CD4-positive, alpha-beta T cell treated with Interleukin-2 at 100 ng/mL for 4 hours (primary cell): ENCODE measurements around the gene FBXO27.
"Not testable (repeated sequence)": the region's sequence is repeated elsewhere in the genome, so short reads cannot be mapped to it uniquely, and the experiment has no call there.

Experiments
- DNase-seq: peaks from one replicate; pipeline ENCODE4 v3.0.0-alpha.2; 2020; ENCODE audit warnings: low spot score

FBXO27 gene

DNA sequence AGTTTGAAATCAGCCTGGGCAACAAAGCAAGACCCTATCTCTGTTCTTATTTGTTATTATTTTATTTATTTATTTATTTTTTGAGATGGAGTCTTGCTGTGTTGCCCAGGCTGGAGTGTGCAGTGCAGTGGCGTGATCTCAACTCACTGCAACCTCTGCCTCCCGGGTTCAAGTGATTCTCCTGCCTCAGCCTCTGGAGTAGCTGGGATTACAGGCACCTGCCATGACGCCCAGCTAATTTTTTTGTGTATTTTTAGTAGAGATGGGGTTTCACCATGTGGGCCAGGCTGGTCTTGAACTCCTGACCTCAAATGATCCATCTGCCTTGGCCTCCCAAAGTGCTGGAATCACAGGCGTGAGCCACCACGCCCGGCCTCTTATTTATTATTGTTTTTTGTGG is 44.6 kb downstream of the FBXO27 start:
- not testable (repeated sequence) for DNase-seq

DNA sequence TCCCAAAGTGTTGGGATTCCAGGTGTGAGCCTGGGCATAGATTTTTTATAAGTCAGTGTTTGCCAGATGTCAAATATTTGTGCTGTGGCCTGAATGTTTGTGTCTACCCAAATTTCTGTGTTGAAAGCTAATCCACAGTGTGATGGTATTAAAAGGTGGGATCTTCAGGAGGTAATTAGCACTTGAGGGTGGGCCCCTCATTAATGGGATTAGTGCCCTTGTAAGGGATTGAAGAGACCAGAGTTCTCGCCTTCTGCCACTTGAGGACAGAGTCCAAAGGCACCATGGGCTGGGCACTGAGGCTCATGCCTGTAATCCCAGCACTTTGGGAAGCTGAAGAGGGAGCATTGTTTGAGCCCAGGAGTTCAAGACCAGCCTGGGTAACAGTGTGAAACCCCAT is 47.1 kb downstream of the FBXO27 start:
- no peak for DNase-seq

DNA sequence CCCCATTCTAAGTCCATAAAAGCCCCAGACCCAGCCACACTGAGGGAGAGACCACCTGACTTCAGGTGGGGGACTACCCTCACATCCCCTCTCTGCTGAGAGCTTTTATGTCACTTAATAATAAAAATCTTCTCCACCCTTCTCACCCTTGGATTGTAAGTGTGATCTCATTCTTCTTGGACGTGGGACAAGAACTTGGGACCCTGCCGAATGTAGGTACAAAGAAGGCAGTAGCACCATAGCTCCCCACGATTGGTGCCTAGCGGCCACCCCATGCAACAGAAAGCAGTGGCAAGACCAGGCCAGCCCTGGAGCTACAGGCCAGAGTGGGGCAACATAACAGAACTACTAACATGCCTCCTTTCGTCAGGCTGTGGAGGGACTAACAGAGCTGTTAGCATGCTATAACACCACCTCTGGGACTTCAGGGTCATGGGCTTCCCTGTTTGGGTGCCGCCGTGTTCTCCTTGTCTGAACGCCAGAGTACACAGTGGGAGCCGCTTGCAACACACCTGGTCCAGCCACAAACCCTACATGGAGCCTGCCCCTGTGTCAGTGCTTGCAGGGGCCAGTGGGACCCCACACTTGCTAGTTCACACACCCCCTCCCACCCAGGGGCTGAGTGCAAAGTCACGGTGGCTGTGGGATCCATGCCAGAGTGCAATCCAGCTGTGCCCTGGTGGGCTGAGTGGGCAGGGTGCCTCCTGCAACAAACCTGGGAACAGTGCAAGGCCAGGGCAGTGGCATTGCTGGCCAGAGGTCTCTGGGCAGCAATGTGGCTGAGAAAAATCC is 51.6 kb downstream of the FBXO27 start:
- no peak for DNase-seq

DNA sequence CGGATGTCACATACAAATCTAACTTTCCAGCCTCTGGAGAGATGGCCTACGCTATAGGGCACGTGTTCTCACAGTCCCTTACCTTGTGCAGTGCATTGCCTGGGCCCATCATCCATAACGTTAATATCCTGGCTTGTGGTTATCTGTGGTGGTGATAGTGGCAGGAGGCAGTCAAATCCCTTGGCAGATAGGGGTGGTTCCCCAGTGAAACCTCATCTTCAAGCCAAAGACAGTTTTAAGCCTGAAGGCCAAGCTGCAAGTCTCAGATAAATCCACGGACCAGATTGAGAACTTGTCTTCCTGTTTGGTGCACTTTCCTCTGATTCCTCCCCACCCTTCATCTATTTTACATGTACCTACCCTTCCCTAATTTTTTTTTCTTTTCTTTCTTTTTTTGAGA is 52.5 kb downstream of the FBXO27 start:
- no peak for DNase-seq

DNA sequence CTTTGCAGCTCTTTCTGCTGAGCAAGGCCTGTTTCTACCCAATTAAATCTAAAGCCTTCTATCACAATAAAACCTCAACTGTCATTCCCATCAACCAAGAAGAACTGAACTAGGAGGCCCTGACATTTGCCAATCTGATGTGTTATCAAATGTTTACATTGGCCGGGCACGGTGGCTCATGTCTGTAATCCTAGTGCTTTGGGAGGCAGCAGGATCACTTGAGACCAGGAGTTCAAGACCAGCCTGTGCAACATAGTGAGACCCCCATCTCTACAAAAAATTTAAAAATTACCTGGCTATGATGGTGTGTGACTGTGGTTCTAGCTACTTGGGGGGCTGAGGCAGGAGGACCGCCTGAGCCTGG is 54.0 kb downstream of the FBXO27 start:
- no peak for DNase-seq

DNA sequence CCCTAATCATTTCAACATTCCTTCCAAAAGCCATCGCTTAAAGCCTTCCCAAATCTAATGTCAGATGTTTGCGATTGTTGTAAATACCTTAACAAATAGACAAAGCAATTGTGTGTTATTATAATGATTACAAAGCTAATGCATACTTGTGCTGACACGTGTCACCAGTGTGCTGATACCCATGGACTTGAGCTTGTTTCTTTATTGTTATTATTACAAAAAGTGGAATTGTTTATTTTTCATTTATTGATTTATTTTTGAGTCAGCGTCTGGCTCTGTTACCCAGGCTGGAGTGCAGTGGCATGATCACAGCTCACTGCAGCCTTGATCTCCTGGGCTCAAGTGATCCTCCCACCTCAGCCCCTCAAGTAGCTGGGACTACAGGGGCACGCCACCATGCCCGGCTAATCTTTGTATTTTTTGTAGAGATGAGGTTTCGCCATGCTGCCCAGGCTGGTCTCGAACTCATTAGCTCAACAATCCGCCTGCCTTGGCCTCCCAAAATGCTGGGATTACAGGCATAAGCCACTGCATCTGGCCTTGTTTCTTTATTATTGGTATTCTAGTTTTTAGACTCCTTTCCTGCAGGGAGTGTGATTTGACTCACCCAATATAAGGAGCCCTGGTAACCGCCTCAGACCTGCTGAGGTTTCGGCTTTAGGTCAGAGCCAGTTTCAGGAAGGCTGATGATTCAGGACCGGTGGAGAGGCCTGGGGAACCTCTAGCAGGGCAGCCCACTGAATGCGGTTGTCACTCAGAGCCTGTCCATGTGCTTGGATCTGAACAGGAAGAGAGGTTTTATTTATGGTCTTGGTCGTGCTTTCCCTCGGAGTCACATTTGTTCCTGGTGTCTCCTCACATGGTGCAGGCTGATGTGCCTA is 54.7 kb downstream of the FBXO27 start:
- no peak for DNase-seq

DNA sequence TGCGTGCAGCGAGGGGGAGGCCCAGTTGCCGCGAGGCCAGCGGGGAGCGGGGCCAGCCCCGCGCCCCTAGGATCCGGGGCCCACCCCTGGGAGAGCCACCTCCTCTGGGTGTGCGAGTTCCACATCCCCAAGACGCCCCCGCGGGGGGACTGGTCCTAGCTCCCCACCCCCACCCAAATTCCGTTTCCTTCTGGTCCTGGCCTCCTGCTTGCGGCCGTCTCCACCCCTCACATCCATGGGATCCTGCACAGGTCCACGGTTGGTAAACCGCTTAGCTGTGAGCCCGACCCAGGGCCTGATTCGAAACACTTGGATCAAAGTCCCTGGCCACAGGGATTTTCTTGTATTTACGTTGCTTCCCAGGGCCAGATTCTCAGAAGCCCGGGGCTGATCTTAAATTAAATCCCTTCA is 56.5 kb downstream of the FBXO27 start:
- no peak for DNase-seq

DNA sequence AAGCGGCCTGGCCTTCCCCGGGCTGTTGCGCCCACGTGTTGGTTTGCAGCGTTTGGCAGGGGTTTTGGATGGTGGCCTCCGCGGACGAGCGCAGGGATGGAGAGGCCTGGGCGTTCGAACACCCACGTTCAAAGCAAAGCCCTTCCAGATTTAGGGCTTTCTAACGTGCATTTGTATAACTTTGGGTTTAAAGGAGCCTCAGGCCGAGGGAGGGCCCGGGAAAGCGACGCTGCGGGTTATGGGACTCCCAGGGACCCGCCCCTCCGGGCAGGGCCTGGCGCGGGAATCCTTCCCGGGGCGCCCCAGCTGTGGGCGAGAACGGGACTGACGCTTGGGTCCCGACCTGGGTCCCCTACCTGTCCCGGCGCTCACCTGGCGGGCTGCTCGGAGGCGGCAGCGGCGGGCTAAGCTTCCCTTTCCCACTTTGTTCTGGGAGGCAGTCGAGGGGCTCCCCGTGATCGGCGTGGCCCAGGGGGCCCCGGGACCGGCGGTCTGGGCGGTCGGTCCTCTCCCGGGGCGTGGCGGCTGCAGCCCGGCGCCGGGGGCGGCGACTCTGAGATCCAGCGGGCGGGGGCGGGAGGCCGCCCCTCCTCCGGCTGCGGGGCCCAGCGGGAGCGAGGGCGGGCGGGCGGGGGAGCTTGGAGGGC is 57.0 kb downstream of the FBXO27 start, which contains the start of gene FBXO17:
TSS of gene FBXO17 (minus strand) at position 529 of the 647 bp plus-strand sequence. CDS start 25,423 bp downstream, outside the sequence.
- no peak for DNase-seq

DNA sequence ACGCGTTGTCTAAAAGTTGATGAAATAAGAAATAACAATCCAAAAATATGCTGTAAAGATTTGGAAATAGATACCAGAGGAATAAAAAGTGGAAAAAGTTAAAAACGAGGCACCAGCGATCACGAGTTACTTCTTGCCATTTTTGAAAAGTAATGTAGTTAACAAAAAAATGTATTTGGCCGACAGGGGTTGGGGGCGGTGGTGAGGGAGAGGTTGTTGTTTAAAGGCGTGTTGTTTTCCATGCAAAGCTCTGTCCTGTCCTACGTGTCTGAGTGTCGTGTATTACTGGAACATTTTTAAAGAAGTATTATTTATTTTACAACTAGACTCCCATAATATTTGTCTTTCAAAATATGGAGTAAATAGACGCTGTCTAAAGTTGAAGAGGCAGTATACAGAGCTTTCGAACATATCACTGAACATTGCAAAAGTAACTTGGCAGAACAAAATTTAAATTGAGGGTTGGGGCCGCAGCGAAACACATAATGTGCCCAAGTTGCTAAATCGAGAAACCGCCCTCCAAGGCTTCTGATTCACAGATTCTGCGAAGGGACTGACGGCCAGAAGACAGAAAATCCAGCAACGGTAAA is 57.6 kb downstream of the FBXO27 start:
- DNase-seq: no peak
